Psoas muscle (tissue), 8 donors: Measurements from ENCODE around the gene CAMK2B. TPM values are rescaled to one million over a fixed set of nuclear protein-coding genes. Genes with fewer than 3 reads are reported as not detected.

ENCODE experiments used
- ATAC-seq, 4 donors: fragments of 200-7000 bp; cut with Tn5 transposase; one replicate each; pipeline ENCODE4 v1.9.1; 2020; ENCODE audit warnings: moderate library complexity in 3 of 4, mild to moderate bottlenecking in 2 of 4
- DNase-seq, 2 donors: peaks; one replicate each; pipeline ENCODE4 v3.0.0-alpha.2; 2020
- H3K27ac ChIP-seq: fragments of 200-600 bp; one replicate; pipeline ENCODE4 v1.8.0; 2022
- H3K27me3 ChIP-seq, 3 donors: fragments of 200-600 bp in 1 of 3; one replicate each; pipeline versions ENCODE4 v1.6.1 to v1.8.0; 2013 to 2022; ENCODE audit warnings: low read length in 2 of 3, mild to moderate bottlenecking in 2 of 3, moderate library complexity in 1 of 3; ENCODE audit not compliant: insufficient read depth in 3 of 3
- H3K36me3 ChIP-seq, 2 donors: fragments of 200-600 bp in 1 of 2; one replicate each; pipeline versions ENCODE4 v1.6.1 to v1.8.0; 2013 to 2022; ENCODE audit warnings: low read depth in 1 of 2, mild to moderate bottlenecking in 1 of 2, moderate library complexity in 1 of 2; ENCODE audit not compliant: insufficient read depth in 1 of 2
- H3K4me1 ChIP-seq: fragments of 200-600 bp; one replicate; pipeline ENCODE4 v1.8.0; 2022
- H3K4me3 ChIP-seq: fragments of 200-600 bp; one replicate; pipeline ENCODE4 v1.8.0; 2022; ENCODE audit warnings: mild to moderate bottlenecking
- H3K9me3 ChIP-seq: fragments of 200-600 bp; one replicate; pipeline ENCODE4 v1.8.0; 2022
- WGBS, 3 donors: extraction: QIAGEN DNeasy Blood & Tissue Kit; methylation state at CpG; one replicate each; pipeline versions ENCODE4 v1.1.6 to v1.1.7; 2013; 5-methylcytosine and 5-hydroxymethylcytosine counted together
- intact Hi-C, 2 donors: fragments of 100-400 bp; cut with DNase I; formaldehyde crosslinking; loops; one replicate each; pipeline versions ENCODE4 v1.11.0 to v1.14.2; 2022
- polyA plus RNA-seq, 3 donors: library from polyadenylated mRNA; stranded (reverse); fragments of 200-250 nt; gene quantifications; one replicate each; pipeline ENCODE4 v1.2.3, GENCODE V29; 2013
- total RNA-seq, 4 donors: library from RNA; stranded (reverse); fragmentation: NEBNext Ultra II Directional in 2 of 4; extraction: Animal tissue kit (Norgen Biotek cat#: 25700) in 2 of 4; gene quantifications; one replicate each; pipeline versions ENCODE4 v1.2.1 to v1.2.4, GENCODE V29; 2021 to 2023
- TF ChIP-seq, protein P1 (sequence below): fragments of 200-600 bp; IDR thresholded peaks from one replicate; pipeline ENCODE4 v1.8.0; 2022; ENCODE audit warnings: antibody characterized with exemption
- donor health status: healthy with polysubstance abuse.
- donor health status: DM: no; HTN: no; CAD: no; lungs with moderate emphysema.
- donor health status: Bipolar disorder and iron deficiency.
- donor health status: healthy.
- donor health status: DM: yes; HTN: yes; CAD: no.
- donor health status: DM: no; HTN: no; CAD: no.
- donor health status: DM: no; HTN: no; CAD: no.
- donor health status: DM: yes; HTN: yes; CAD: no.

CAMK2B gene
- total and polyA plus RNA-seq, 7 donors, result 14.5 to 81.4 (median 50.0) TPM

DNA sequence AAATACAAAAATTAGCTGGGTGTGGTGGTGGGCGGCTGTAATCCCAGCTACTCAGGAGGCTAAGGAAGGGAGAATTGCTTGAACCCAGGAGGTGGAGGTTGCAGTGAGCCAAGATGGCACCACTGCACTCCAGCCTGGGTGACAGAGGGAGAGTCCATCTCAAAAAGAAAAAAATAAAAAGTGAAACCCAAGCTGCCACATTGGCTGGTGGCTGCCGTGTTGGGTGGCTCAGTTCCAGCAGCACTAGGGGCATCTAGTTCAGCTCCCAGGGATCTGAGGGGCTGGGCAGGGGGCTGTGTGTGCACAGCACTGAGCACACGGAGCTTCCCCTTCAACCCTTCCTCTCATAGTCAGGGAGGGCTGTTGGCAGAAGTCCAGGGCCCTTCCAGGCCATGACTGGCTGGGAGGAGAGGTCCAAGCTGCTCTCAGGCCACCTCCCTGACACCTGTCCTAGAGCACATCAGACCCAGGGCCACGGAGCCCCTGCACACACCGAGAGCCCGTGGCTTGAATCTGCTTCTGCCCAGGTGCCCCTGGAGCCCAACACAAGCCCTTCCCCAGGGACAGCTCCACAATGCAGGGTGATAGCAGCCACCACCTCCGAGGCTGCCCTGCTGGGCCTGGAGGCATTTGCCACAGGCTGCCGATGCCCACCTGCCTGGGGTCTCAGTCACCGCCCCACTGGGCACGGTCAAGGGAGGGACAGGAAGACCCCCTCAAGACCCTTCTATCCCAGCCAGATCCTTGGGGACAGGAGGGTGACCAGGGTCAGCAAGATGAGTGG is 77.3 kb downstream of the CAMK2B start:
- WGBS, 3 donors, result 53 to 66% (median 55%) methylated on average over 10 of the region's 10 CpGs
- Histone ChIP-seq H3K4me3 (no peak overlapping the region), H3K27me3 (no peaks in the 10 kb centered on the region), H3K4me1 (peaks cover 8% of the 10 kb centered on the region), H3K9me3 (no peaks in the 10 kb centered on the region), H3K36me3 (peaks cover 0 to 14% of the 10 kb centered on the region in 2 donors), H3K27ac (no peak overlapping the region)
- ATAC-seq, result peak; percentile 8 to 37 (median 25)
- intact Hi-C loops, result no loop called here
- TF ChIP-seq, protein P1, sequence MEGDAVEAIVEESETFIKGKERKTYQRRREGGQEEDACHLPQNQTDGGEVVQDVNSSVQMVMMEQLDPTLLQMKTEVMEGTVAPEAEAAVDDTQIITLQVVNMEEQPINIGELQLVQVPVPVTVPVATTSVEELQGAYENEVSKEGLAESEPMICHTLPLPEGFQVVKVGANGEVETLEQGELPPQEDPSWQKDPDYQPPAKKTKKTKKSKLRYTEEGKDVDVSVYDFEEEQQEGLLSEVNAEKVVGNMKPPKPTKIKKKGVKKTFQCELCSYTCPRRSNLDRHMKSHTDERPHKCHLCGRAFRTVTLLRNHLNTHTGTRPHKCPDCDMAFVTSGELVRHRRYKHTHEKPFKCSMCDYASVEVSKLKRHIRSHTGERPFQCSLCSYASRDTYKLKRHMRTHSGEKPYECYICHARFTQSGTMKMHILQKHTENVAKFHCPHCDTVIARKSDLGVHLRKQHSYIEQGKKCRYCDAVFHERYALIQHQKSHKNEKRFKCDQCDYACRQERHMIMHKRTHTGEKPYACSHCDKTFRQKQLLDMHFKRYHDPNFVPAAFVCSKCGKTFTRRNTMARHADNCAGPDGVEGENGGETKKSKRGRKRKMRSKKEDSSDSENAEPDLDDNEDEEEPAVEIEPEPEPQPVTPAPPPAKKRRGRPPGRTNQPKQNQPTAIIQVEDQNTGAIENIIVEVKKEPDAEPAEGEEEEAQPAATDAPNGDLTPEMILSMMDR, result no peak
- DNase-seq, result no peak

GRCh38 chr7:44246396-44247113 is 78.8 kb downstream of the CAMK2B start:
- no peak for DNase-seq

GRCh38 chr7:44244282-44244681 is 81.1 kb downstream of the CAMK2B start:
- Histone ChIP-seq H3K4me1 (peaks cover 15% of the 10 kb centered on the region), H3K4me3 (no peak overlapping the region), H3K9me3 (no peaks in the 10 kb centered on the region), H3K27ac (no peak overlapping the region), H3K36me3 (peaks cover 0 to 32% of the 10 kb centered on the region in 2 donors), H3K27me3 (no peaks in the 10 kb centered on the region)
- intact Hi-C loops, result loop anchor here in 1 of 2 donors (5.0 kb wide), 2 partner anchors 83 to 323 kb away; partner anchors contain the start of gene CAMK2B
- DNase-seq, result no peak
- WGBS, 3 donors, result 46 to 51% (median 49%) methylated on average over 8 of the region's 8 CpGs
- ATAC-seq, result no peak
- TF ChIP-seq, protein P1, result peak; percentile 30

More at GRCh38 chr7:44246396-44247113, 78.8 kb downstream of the CAMK2B start:
- intact Hi-C loops, result no loop called here
- H3K27me3 ChIP-seq, result no peaks in the 10 kb centered on the region
- ATAC-seq, result no peak
- no peak overlapping the region for H3K4me3 ChIP-seq
- H3K36me3 ChIP-seq, result peaks cover 0 to 20% of the 10 kb centered on the region in 2 donors
- H3K9me3 ChIP-seq, result no peaks in the 10 kb centered on the region
- H3K27ac ChIP-seq, result no peak overlapping the region
- TF ChIP-seq, protein P1, result no peak
- peaks cover 9% of the 10 kb centered on the region for H3K4me1 ChIP-seq
- WGBS, 3 donors, result 93 to 96% (median 95%) methylated on average over 7 of the region's 7 CpGs

GRCh38 chr7:44242091-44242490 is 83.3 kb downstream of the CAMK2B start:
- Histone ChIP-seq H3K27ac (no peak overlapping the region), H3K27me3 (no peaks in the 10 kb centered on the region), H3K4me3 (no peak overlapping the region), H3K36me3 (peaks cover 0 to 42% of the 10 kb centered on the region in 2 donors), H3K4me1 (peaks cover 7% of the 10 kb centered on the region), H3K9me3 (no peaks in the 10 kb centered on the region)
- intact Hi-C loops, result loop anchor here in 1 of 2 donors (5.0 kb wide), 2 partner anchors 85 to 325 kb away; partner anchors contain the start of gene CAMK2B
- DNase-seq, result no peak
- TF ChIP-seq, protein P1, result no peak
- 82 to 87% (median 86%) methylated on average over 10 of the region's 10 CpGs for WGBS, 3 donors
- ATAC-seq, result no peak
